ENCODE measurements around the gene BIRC7.

DNA sequence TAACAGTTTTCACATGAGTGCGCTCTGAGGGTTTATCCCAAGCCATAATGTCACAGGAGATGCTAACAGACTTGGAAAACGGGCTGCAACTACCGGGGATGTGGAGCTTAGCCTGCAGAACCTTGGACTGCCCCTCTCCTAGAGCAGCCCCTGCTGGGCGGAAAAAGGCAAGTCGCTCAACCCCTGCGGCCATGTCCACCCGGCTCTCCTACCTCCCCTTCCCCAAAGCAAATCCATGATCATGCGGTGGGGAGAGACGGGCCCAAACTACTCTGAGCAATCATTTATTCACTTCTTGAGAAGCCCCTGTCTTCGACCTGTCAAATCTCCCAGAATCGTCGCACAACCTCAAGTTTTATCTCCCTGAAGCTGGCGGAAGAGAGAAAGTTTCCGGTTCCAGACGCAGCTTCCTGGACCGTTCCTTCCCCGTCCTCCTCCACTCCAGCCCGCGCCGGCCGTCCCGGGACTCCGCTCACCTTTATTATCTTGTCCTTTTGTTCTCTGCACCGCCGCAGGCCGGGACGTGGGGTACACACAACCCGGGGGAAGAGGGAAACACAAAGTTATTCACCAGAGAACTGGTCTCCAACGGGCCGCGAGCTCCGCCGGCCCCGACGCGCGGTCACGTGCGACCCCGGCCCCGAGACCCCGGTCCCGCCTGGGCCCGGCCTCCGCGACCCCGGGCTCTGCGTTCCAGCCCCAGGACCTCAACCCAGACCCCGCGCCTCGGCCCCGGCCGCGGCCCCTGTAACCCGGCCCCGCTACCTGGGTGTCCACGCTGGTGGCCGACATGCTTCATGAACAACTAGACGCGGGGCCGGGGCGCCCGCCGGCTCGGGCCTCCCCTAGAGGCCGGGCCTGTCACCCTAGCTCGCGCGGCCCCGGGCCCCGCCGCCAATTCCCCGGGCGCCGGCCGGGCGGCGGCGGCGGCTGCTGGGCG lies 20.3 kb upstream of the BIRC7 start:
- TF ChIP-seq, protein P1, sequence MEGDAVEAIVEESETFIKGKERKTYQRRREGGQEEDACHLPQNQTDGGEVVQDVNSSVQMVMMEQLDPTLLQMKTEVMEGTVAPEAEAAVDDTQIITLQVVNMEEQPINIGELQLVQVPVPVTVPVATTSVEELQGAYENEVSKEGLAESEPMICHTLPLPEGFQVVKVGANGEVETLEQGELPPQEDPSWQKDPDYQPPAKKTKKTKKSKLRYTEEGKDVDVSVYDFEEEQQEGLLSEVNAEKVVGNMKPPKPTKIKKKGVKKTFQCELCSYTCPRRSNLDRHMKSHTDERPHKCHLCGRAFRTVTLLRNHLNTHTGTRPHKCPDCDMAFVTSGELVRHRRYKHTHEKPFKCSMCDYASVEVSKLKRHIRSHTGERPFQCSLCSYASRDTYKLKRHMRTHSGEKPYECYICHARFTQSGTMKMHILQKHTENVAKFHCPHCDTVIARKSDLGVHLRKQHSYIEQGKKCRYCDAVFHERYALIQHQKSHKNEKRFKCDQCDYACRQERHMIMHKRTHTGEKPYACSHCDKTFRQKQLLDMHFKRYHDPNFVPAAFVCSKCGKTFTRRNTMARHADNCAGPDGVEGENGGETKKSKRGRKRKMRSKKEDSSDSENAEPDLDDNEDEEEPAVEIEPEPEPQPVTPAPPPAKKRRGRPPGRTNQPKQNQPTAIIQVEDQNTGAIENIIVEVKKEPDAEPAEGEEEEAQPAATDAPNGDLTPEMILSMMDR (optimal IDR thresholded peaks at IDR 0.05 in 1 of 3, IDR thresholded peaks at IDR 0.05 in 1 of 3, conservative IDR thresholded peaks at IDR 0.05 in 1 of 3; ENCODE audit: extremely low read depth in 1 of 3, insufficient read depth in 2 of 3, low read length in 3 of 3) = peak; percentile 43 to 53 (median 49)
- no peak for TF ChIP-seq EZH2 (IDR thresholded peaks at IDR 0.05; ENCODE audit: low read length)
